ENCODE measurements around the gene MAP4K2.

DNA sequence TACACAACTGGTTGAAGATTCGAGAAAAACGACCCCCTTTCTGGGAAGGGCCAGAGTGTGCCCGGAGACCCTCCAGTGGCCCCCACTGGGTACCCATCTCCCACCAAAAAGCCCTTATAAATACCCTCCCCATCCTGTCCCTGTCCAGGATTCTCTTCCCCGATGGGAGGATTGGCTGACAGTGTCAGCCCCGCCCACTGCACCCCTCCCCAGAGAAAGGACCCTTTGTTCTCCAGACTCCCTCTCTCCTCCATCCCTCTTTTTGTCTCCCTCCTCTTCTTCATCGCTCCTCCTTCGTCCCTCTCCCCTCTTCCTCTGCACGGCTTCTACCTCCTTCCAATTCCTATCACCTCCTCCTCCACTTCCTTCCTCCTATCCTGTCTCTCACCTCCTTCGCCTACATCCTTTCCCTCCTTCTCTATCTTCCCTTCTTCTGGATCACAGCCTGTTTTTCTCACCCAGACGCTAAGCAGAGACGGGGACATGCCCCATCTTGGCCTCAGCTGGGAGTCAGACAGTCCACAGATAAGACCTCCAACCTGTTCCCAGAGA is 20.6 kb upstream of the MAP4K2 start:
- TF ChIP-seq, protein P1, sequence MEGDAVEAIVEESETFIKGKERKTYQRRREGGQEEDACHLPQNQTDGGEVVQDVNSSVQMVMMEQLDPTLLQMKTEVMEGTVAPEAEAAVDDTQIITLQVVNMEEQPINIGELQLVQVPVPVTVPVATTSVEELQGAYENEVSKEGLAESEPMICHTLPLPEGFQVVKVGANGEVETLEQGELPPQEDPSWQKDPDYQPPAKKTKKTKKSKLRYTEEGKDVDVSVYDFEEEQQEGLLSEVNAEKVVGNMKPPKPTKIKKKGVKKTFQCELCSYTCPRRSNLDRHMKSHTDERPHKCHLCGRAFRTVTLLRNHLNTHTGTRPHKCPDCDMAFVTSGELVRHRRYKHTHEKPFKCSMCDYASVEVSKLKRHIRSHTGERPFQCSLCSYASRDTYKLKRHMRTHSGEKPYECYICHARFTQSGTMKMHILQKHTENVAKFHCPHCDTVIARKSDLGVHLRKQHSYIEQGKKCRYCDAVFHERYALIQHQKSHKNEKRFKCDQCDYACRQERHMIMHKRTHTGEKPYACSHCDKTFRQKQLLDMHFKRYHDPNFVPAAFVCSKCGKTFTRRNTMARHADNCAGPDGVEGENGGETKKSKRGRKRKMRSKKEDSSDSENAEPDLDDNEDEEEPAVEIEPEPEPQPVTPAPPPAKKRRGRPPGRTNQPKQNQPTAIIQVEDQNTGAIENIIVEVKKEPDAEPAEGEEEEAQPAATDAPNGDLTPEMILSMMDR (conservative IDR thresholded peaks at IDR 0.05), result no peak
- TF ChIP-seq EZH2 (IDR thresholded peaks at IDR 0.05; ENCODE audit: low read depth), result no peak
